Measurements from ENCODE around the gene PTPRD.

GRCh38 chr9:8713149-8713810 lies 1899.5 kb downstream of the PTPRD start:
- TF ChIP-seq CTCF (IDR thresholded peaks at IDR 0.05 in 2 of 3, conservative IDR thresholded peaks at IDR 0.05 in 1 of 3; ENCODE audit: borderline replicate concordance in 1 of 3, insufficient read depth in 1 of 3, low read depth in 2 of 3, low read length in 2 of 3) (no peak), POLR2A (IDR thresholded peaks at IDR 0.05; ENCODE audit: borderline replicate concordance, extremely low read depth, insufficient read depth, insufficient read length) (no peak), SIN3A (IDR thresholded peaks at IDR 0.05; ENCODE audit: low read depth) (no peak), EZH2phosphoT487 (IDR thresholded peaks at IDR 0.05; ENCODE audit: borderline replicate concordance) (no peak), JUND (IDR thresholded peaks at IDR 0.05) (no peak), REST (IDR thresholded peaks at IDR 0.05; ENCODE audit: low read depth) (no peak), POLR2AphosphoS5 (IDR thresholded peaks at IDR 0.05; ENCODE audit: low read depth, low read length) (no peak), EZH2 (IDR thresholded peaks at IDR 0.05) (no peak), MAX (IDR thresholded peaks at IDR 0.05) (no peak), YY1 (IDR thresholded peaks at IDR 0.05; ENCODE audit: extremely low read depth, insufficient replicate concordance, low read depth, low read length) (no peak), CEBPB (IDR thresholded peaks at IDR 0.05; ENCODE audit: low read depth) (no peak)
